H9 (cell line): ENCODE data around the gene STYXL2. TPM values are rescaled to one million over a fixed set of nuclear protein-coding genes. Genes with fewer than 3 reads are reported as not detected.
A peak's percentile ranks its signal among the peaks of the same experiment; 100 is the strongest.

ENCODE experiments used
- DNase-seq: peaks from one replicate; pipeline ENCODE4 v3.0.0-alpha.2; 2017
- H2AFZ ChIP-seq: one replicate; pipeline ENCODE4 v1.6.1; 2013; ENCODE audit warnings: mild to moderate bottlenecking, low read length, control low read depth, moderate library complexity
- H2AK5ac ChIP-seq: 2 replicates; pipeline ENCODE4 v1.6.1; 2013; ENCODE audit warnings: low read length, control low read depth, mixed read lengths; ENCODE audit not compliant: insufficient read length
- H2BK120ac ChIP-seq: one replicate; pipeline ENCODE4 v1.6.1; 2013; ENCODE audit warnings: low read depth, mild to moderate bottlenecking, low read length, control low read depth, inconsistent platforms; ENCODE audit not compliant: poor library complexity, severe bottlenecking
- H2BK12ac ChIP-seq: 2 replicates; pipeline ENCODE4 v1.6.1; 2013; ENCODE audit warnings: low read length, control low read depth, mixed read lengths, low read depth; ENCODE audit not compliant: insufficient read length
- H2BK15ac ChIP-seq: 2 replicates; pipeline ENCODE4 v1.6.1; 2013; ENCODE audit warnings: low read depth, low read length, control low read depth
- H2BK20ac ChIP-seq: one replicate; pipeline ENCODE4 v1.6.1; 2013; ENCODE audit warnings: low read depth, mild to moderate bottlenecking, low read length, control low read depth, inconsistent platforms; ENCODE audit not compliant: poor library complexity, severe bottlenecking
- H2BK5ac ChIP-seq: 2 replicates; pipeline ENCODE4 v1.6.1; 2013; ENCODE audit warnings: low read length, control low read depth, mixed read lengths; ENCODE audit not compliant: insufficient read length
- H3K14ac ChIP-seq: 2 replicates; pipeline ENCODE4 v1.6.1; 2013; ENCODE audit warnings: low read length, control low read depth; ENCODE audit not compliant: insufficient read depth
- H3K18ac ChIP-seq: 2 replicates; pipeline ENCODE4 v1.6.1; 2013; ENCODE audit warnings: low read depth, mild to moderate bottlenecking, mixed read lengths, low read length, control low read depth; ENCODE audit not compliant: insufficient read length
- H3K23ac ChIP-seq: 2 replicates; pipeline ENCODE4 v1.6.1; 2013; ENCODE audit warnings: low read length, control low read depth, mixed read lengths, low read depth; ENCODE audit not compliant: insufficient read length
- H3K23me2 ChIP-seq: 2 replicates; pipeline ENCODE4 v1.6.1; 2013; ENCODE audit warnings: low read depth, mild to moderate bottlenecking, mixed read lengths, low read length, control low read depth; ENCODE audit not compliant: insufficient read length, poor library complexity, severe bottlenecking
- H3K27ac ChIP-seq: 2 replicates; pipeline ENCODE4 v1.5.1; 2013; ENCODE audit warnings: low read length, control low read depth, mixed read lengths, low read depth; ENCODE audit not compliant: insufficient read length
- H3K27me3 ChIP-seq: 2 replicates; pipeline ENCODE4 v1.6.1; 2013; ENCODE audit warnings: low read length, control low read depth, inconsistent platforms; ENCODE audit not compliant: insufficient read depth
- H3K4ac ChIP-seq: 2 replicates; pipeline ENCODE4 v1.6.1; 2013; ENCODE audit warnings: low read depth, mild to moderate bottlenecking, control low read depth, inconsistent platforms, low read length, moderate library complexity
- H3K4me1 ChIP-seq: 2 replicates; pipeline ENCODE4 v1.6.1; 2013; ENCODE audit warnings: low read length, control low read depth, inconsistent platforms; ENCODE audit not compliant: insufficient read depth
- H3K4me2 ChIP-seq: 2 replicates; pipeline ENCODE4 v1.6.1; 2013; ENCODE audit warnings: low read length, control low read depth, mixed read lengths; ENCODE audit not compliant: insufficient read length, insufficient read depth
- H3K56ac ChIP-seq: 2 replicates; pipeline ENCODE4 v1.6.1; 2013; ENCODE audit warnings: low read depth, mild to moderate bottlenecking, mixed read lengths, low read length, control low read depth; ENCODE audit not compliant: insufficient read length
- H3K79me1 ChIP-seq: 2 replicates; pipeline ENCODE4 v1.6.1; 2013; ENCODE audit warnings: low read depth, mild to moderate bottlenecking, moderate library complexity, low read length, control low read depth, inconsistent platforms; ENCODE audit not compliant: insufficient read depth, poor library complexity, severe bottlenecking
- H3K79me2 ChIP-seq: 2 replicates; pipeline ENCODE4 v1.6.1; 2013; ENCODE audit warnings: low read length, control low read depth, inconsistent platforms; ENCODE audit not compliant: insufficient read depth
- H3K9ac ChIP-seq: 2 replicates; pipeline ENCODE4 v1.6.1; 2013; ENCODE audit warnings: low read length, control low read depth, mixed read lengths; ENCODE audit not compliant: insufficient read length; ENCODE audit errors: extremely low read depth
- H3K9me3 ChIP-seq: one replicate; pipeline ENCODE4 v1.6.1; 2013; ENCODE audit warnings: low read depth, low read length, inconsistent platforms; ENCODE audit not compliant: control insufficient read depth
- H3T11ph ChIP-seq: one replicate; pipeline ENCODE4 v1.6.1; 2013; ENCODE audit warnings: mild to moderate bottlenecking, low read length, control low read depth, inconsistent platforms
- H4K20me1 ChIP-seq: one replicate; pipeline ENCODE4 v1.6.1; 2013; ENCODE audit not compliant: control insufficient read depth, insufficient read length, insufficient read depth
- H4K5ac ChIP-seq: 2 replicates; pipeline ENCODE4 v1.6.1; 2013; ENCODE audit warnings: low read depth, mild to moderate bottlenecking, mixed read lengths, low read length, control low read depth; ENCODE audit not compliant: insufficient read length
- H4K8ac ChIP-seq: replicated peaks from 2 replicates; pipeline ENCODE4 v1.6.1; 2013; ENCODE audit warnings: low read length, control low read depth, mixed read lengths, low read depth; ENCODE audit not compliant: insufficient read length
- H4K91ac ChIP-seq: 2 replicates; pipeline ENCODE4 v1.6.1; 2013; ENCODE audit warnings: low read depth, mild to moderate bottlenecking, moderate library complexity, mixed read lengths, low read length, control low read depth; ENCODE audit not compliant: insufficient read length
- H3K27ac Mint-ChIP-seq, 3 experiments: 2 replicates in 2 of 3; 3 replicates in 1 of 3; pipeline ENCODE4 v1.8.0; 2020 to 2021; ENCODE audit warnings: mixed read lengths in 3 of 3, mild to moderate bottlenecking in 1 of 3, moderate library complexity in 1 of 3
- H3K27me3 Mint-ChIP-seq: 2 replicates; pipeline ENCODE4 v1.8.0; 2021; ENCODE audit warnings: low read depth, mild to moderate bottlenecking, moderate library complexity, mixed read lengths
- H3K36me3 Mint-ChIP-seq, 3 experiments: 2 replicates in 2 of 3; 3 replicates in 1 of 3; pipeline ENCODE4 v1.8.0; 2020 to 2021; ENCODE audit warnings: low read depth in 3 of 3, mixed read lengths in 3 of 3; ENCODE audit not compliant: insufficient read depth in 1 of 3
- H3K4me1 Mint-ChIP-seq, 2 experiments: 2 replicates each; pipeline ENCODE4 v1.8.0; 2020; ENCODE audit warnings: mixed read lengths in 2 of 2
- H3K4me3 Mint-ChIP-seq, 2 experiments: 2 replicates in 1 of 2; 3 replicates in 1 of 2; pipeline ENCODE4 v1.8.0; 2020 to 2021; ENCODE audit warnings: mild to moderate bottlenecking in 2 of 2, mixed read lengths in 2 of 2, moderate library complexity in 1 of 2
- H3K9me3 Mint-ChIP-seq, 2 experiments: 2 replicates in 1 of 2; 3 replicates in 1 of 2; pipeline ENCODE4 v1.8.0; 2020; ENCODE audit warnings: mild to moderate bottlenecking in 2 of 2, mixed read lengths in 2 of 2, moderate library complexity in 1 of 2
- CTCF ChIP-seq: fragments of 200-600 bp; sonication (generic); conservative IDR thresholded peaks from 3 replicates; pipeline ENCODE4 v1.8.0; 2021; ENCODE audit warnings: antibody characterized with exemption, mild to moderate bottlenecking
- WGBS: extraction: QIAGEN DNeasy Blood & Tissue Kit; methylation state at CpG from one replicate; pipeline ENCODE4 v1.1.7; 2013; ENCODE audit warnings: missing lambda C conversion rate, low lambda C conversion rate, mixed read lengths; ENCODE audit not compliant: insufficient read length; ENCODE audit errors: extremely low coverage; 5-methylcytosine and 5-hydroxymethylcytosine counted together
- total RNA-seq: library from RNA; stranded (reverse); gene quantifications from 2 replicates; pipeline ENCODE4 v1.2.1, GENCODE V29; 2021

Gene STYXL2
- total RNA-seq, 1 experiment from 2014 or later: 0.09 TPM

GRCh38 chr1:167059045-167059808 is 34.6 kb upstream of the STYXL2 start:
- WGBS: no CpG with 5 or more reads among the region's 17 CpGs
- Histone ChIP-seq H2BK120ac (no peak overlapping the region), H3K27ac (no peak overlapping the region), H3K79me1 (no peaks in the 10 kb centered on the region), H2BK20ac (no peak overlapping the region), H3K14ac (no peak overlapping the region), H4K8ac (no peak overlapping the region), H3K56ac (no peak overlapping the region), H3K23ac (no peak overlapping the region), H3K4me1 (no peaks in the 10 kb centered on the region), H3K4ac (no peak overlapping the region), H3K4me2 (no peak overlapping the region), H3K18ac (no peak overlapping the region), H3T11ph (no peak overlapping the region), H3K27me3 (no peaks in the 10 kb centered on the region), H4K91ac (no peak overlapping the region), H2BK12ac (no peak overlapping the region), H2AFZ (peak overlapping the region; percentile 66), H2AK5ac (no peak overlapping the region), H3K79me2 (no peaks in the 10 kb centered on the region), H4K20me1 (no peaks in the 10 kb centered on the region), H2BK15ac (no peak overlapping the region), H2BK5ac (no peak overlapping the region), H3K23me2 (no peaks in the 10 kb centered on the region), H3K9me3 (no peaks in the 10 kb centered on the region), H4K5ac (no peak overlapping the region), H3K9ac (no peak overlapping the region)
- peak; percentile 97 for TF ChIP-seq CTCF
- peaks cover 7 to 12% of the 10 kb centered on the region in 2 experiments for H3K4me1 Mint-ChIP-seq
- H3K9me3 Mint-ChIP-seq: no peaks in the 10 kb centered on the region
- H3K27me3 Mint-ChIP-seq: peaks cover 1% of the 10 kb centered on the region; the same call in 1 of the 2 replicates
- H3K36me3 Mint-ChIP-seq: no peaks in the 10 kb centered on the region
- H3K4me3 Mint-ChIP-seq: peak overlapping the region; percentile 53 to 58
- H3K27ac Mint-ChIP-seq: peak overlapping the region in 2 of 3 experiments; percentile 63 to 79; a peak in 2 of 7 replicates
- DNase-seq: peak; percentile 83
